IMR-90 (cell line): ENCODE measurements around the gene SLAMF9.

Source experiments
- BHLHE40 ChIP-seq: fragments of 150-350 bp; IDR thresholded peaks from 2 replicates; pipeline ENCODE4 v1.6.1; 2016; ENCODE audit warnings: mild to moderate bottlenecking, low read depth, low read length
- CEBPB ChIP-seq: IDR thresholded peaks from 2 replicates; pipeline ENCODE4 v1.6.1; 2012; ENCODE audit warnings: low read depth, low read length, improper control_type of control experiment
- CHD1 ChIP-seq: IDR thresholded peaks from 2 replicates; pipeline ENCODE4 v1.6.1; 2012; ENCODE audit warnings: low read depth, low read length, improper control_type of control experiment
- CTCF ChIP-seq: conservative IDR thresholded peaks from 2 replicates; pipeline ENCODE4 v1.5.1; 2012; ENCODE audit warnings: mild to moderate bottlenecking, low read depth, low read length, improper control_type of control experiment
- FOS ChIP-seq: fragments of 150-350 bp; IDR thresholded peaks from 2 replicates; pipeline ENCODE4 v1.6.1; 2016; ENCODE audit warnings: low read depth, low read length
- MAFK ChIP-seq: IDR thresholded peaks from 2 replicates; pipeline ENCODE4 v1.6.1; 2012; ENCODE audit warnings: low read depth, low read length, improper control_type of control experiment
- MAZ ChIP-seq: IDR thresholded peaks from 2 replicates; pipeline ENCODE4 v1.6.1; 2012; ENCODE audit warnings: low read depth, mild to moderate bottlenecking, low read length, improper control_type of control experiment, moderate library complexity, borderline replicate concordance
- MXI1 ChIP-seq: IDR thresholded peaks from 2 replicates; pipeline ENCODE4 v1.6.1; 2012; ENCODE audit warnings: low read depth, mild to moderate bottlenecking, low read length, moderate library complexity, borderline replicate concordance
- POLR2A ChIP-seq: IDR thresholded peaks from 2 replicates; pipeline ENCODE4 v1.6.1; 2012; ENCODE audit warnings: mild to moderate bottlenecking, low read depth, low read length
- RAD21 ChIP-seq: IDR thresholded peaks from 2 replicates; pipeline ENCODE4 v1.6.1; 2012; ENCODE audit warnings: low read length, improper control_type of control experiment
- RCOR1 ChIP-seq: IDR thresholded peaks from 2 replicates; pipeline ENCODE4 v1.6.1; 2012; ENCODE audit warnings: mild to moderate bottlenecking, low read length, improper control_type of control experiment; ENCODE audit not compliant: insufficient replicate concordance
- TF ChIP-seq, protein P1 (sequence below): fragments of 150-350 bp; IDR thresholded peaks from 2 replicates; pipeline ENCODE4 v1.6.1; 2017; ENCODE audit warnings: mild to moderate bottlenecking, antibody characterized with exemption, low read length, low read depth

DNA sequence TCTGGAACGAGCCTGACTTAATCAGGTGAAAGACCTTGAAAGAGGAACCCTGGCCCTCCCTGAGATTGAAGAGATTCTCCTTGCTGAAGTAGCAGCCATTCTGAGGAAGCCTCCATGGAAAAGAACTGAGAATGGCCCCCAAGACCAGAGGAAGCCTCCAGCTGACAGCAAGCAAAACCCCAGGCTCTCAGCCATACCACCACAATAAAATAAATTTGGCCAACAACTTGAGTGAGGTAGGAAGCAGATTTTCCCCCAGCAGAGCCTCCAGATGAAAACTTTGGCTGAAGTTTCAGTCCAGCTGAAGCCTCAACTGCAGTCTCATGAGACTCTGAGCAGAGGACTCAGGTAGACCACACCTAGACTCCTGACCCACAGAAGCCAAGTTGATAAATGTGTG, 34.0 kb upstream of the SLAMF9 start:
- TF ChIP-seq CTCF, result no peak
- no peak for TF ChIP-seq BHLHE40
- no peak for TF ChIP-seq POLR2A
- no peak for TF ChIP-seq CHD1
- TF ChIP-seq MXI1, result no peak
- no peak for TF ChIP-seq RAD21
- TF ChIP-seq, protein P1, sequence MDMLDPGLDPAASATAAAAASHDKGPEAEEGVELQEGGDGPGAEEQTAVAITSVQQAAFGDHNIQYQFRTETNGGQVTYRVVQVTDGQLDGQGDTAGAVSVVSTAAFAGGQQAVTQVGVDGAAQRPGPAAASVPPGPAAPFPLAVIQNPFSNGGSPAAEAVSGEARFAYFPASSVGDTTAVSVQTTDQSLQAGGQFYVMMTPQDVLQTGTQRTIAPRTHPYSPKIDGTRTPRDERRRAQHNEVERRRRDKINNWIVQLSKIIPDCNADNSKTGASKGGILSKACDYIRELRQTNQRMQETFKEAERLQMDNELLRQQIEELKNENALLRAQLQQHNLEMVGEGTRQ, result no peak
- no peak for TF ChIP-seq RCOR1
- TF ChIP-seq FOS, result no peak
- no peak for TF ChIP-seq MAFK
- TF ChIP-seq CEBPB, result no peak
- TF ChIP-seq MAZ, result no peak
